Measurements from ENCODE around the gene MSH2.
A peak's percentile ranks its signal among the peaks of the same experiment; 100 is the strongest.
"Not testable (repeated sequence)": the region's sequence is repeated elsewhere in the genome, so short reads cannot be mapped to it uniquely, and the experiment has no call there.

The MSH2 gene

DNA sequence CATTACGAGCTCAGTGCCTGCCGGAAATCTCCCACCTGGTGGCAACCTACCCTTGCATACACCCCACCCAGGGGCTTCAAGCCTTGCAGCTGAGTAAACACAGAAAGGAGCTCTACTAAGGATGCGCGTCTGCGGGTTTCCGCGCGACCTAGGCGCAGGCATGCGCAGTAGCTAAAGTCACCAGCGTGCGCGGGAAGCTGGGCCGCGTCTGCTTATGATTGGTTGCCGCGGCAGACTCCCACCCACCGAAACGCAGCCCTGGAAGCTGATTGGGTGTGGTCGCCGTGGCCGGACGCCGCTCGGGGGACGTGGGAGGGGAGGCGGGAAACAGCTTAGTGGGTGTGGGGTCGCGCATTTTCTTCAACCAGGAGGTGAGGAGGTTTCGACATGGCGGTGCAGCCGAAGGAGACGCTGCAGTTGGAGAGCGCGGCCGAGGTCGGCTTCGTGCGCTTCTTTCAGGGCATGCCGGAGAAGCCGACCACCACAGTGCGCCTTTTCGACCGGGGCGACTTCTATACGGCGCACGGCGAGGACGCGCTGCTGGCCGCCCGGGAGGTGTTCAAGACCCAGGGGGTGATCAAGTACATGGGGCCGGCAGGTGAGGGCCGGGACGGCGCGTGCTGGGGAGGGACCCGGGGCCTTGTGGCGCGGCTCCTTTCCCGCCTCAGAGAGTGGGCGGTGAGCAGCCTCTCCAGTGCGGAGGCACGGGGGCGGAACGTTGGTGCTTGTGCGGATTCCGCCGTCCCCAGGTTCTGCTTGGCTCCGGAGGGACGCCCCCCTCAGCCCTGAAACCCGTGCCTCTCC lies at the start of gene MSH2:
TSS of gene MSH2 (plus strand) at position 352 of the 804 bp plus-strand sequence. CDS start at position 388, 36 bp downstream.
- peak; percentile 95 for DNase-seq

DNA sequence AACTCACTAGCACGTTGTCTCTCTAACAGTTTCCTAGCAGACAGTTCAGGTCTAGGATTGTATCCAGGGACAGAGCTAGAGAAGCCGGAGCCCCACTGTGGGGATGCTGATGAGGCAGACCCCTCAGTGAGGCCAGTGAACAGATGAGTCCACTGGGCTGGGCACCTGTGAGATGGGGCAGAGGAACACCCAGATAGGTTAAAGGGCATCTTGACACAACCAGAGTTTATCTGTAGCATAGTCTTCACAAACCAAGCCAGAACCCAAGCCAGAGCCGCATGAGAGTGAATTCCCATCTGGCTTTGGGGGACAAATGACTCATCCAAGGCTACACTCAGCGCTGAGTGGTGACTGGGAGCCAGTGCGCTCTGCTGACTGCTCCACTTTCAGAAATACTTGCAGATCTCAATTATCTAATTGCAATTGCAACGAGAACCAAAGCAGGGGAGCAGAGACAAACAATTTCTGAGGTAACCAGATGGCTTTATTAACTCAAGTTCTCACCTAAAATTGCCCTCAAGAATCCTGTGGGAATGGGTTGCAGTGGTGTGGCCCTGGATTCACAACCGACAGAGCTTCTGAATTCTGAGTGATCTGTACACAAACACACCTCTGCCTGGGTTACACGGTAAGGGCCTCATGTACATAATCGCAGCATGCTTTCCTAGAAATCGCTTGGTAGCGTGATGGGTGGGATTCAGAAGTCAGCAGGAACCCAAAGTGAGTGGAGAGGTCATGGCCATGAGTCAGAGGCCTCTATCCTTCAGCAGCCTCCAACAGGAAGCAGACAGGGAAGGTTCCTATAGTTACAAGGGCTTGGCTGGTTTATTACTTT lies 48.7 kb upstream of the MSH2 start:
- no peak for DNase-seq

- no peak for DNase-seq
Measured at GRCh38 chr2:47354848-47355204, 48.1 kb upstream of the MSH2 start.

GRCh38 chr2:47357483-47357882 lies 45.5 kb upstream of the MSH2 start:
- no peak for DNase-seq

- DNase-seq, result no peak
Measured at GRCh38 chr2:47359375-47359868, 43.5 kb upstream of the MSH2 start.

- DNase-seq, result no peak
Measured at GRCh38 chr2:47360283-47360682, 42.7 kb upstream of the MSH2 start.

DNA sequence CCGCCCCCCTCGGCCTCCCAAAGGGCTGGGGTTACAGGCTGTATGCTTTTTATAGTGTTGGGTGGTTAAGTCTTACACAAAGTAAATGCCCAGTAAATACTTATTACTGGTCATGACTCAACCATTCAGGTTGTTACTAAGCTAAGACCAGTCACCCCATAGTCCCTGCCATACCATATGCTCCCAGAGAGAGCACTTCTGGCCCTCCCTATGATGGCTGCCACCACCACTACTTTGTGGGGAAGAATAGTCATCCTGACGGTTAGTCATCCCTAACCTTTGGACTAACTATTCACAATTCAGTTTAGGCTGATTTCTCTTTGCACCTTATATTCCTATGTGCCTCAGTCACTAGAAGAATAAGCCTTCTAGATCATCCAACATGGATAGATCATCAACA lies 42.0 kb upstream of the MSH2 start:
- DNase-seq, result no peak

DNA sequence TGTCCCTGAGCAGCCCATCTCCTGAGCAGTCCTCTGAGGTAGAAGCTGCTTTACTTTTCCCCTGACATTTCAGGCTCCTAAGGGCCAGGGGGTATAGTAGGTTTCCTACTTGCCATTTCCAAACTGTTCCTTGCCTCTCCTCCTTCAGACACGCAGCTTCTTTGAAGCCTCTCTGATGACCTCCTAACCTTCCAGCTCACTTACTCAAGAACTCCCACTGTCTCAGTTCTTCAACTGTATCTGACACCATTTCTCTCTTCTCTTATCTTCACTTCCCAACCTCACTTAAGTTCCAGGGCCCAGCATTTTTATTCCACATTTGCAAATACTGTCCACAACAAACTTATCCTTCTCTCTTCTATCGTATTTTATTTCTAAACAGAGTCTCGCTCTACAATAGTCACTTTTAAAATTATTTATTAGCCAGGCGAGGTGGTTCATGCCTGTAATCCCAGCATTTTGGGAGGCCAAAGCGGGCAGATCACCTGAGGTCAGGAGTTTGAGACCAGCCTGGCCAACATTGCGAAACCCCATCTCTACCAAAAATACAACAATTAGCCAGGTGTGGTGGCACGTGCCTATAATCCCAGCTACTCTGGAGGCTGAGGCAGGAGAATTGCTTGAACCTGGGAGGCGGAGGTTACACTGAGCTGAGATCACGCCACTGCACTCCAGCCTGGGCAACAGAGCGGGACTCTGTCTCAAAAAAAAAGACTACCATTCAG lies 41.3 kb upstream of the MSH2 start:
- DNase-seq, result not testable (repeated sequence)

GRCh38 chr2:47373747-47374146 lies 29.2 kb upstream of the MSH2 start:
- no peak for DNase-seq

DNA sequence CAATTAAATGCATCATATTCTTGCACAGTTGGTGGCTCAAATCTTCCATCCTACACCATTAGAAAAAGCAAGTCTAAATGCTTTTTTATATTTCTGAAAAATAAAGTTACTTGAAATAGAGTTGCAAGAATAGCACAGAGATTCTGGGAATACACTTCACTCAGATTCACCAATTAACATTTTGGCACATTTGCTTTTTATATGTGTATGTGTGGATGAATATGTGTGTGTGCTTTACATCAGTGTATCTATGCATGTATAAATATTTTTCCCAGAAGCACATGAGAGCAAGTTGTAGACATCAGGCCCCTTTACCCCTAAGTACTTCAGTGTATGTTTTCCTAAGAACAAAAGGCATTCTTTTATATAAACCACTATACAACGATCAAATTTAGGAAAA lies 27.6 kb upstream of the MSH2 start:
- no peak for DNase-seq

- DNase-seq, result no peak
Measured at GRCh38 chr2:47379384-47379783, 23.6 kb upstream of the MSH2 start.

DNA sequence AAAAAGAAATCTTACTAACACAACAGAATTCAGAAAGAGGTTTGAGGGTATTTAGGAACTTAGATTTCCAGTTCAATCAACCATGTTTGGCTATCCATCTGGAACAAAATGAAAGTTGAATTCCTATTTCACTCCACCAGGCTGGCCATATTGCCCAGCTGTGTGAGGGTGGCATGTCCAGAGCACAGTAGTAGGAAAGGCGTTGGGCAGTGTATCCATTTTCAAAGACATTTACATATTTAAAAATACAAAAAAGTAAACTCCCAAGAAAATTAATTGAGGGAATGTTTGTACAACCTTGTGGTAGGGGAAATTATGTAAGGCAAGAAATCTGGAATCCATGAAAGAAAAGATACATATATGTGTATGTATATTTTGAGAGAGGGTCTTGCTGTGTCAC lies 21.5 kb upstream of the MSH2 start:
- DNase-seq, result no peak

DNA sequence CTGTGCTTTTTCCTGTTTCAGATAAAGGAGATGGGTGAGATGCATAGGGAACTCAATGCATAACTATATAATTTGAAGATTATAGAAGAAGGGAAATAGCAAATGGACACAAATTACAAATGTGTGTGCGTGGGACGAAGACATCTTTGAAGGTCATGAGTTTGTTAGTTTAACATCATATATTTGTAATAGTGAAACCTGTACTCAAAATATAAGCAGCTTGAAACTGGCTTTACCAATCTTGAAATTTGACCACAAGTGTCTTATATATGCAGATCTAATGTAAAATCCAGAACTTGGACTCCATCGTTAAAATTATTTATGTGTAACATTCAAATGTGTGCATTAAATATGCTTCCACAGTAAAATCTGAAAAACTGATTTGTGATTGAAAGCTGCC lies 16.4 kb upstream of the MSH2 start:
- no peak for DNase-seq

DNA sequence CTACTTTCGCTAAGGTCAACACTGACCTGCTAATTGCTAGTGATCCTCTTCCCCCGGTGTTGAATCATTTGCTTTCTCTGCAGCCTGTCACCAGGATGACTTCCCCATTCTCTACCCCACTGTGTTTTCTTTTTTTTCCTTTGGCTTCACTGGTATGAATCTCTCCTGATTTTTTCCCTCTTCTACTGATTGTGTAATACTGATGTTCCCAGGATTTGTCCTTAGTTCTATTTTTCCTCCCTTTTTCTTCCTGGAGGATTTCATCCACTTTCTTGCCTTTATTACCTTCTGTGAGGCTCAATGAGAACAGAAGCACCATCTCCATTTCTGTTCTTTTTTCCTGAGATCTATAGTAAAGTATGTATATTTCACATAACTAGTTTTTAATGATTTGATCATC lies 14.1 kb upstream of the MSH2 start:
- DNase-seq, result no peak

GRCh38 chr2:47389692-47390091 lies 13.3 kb upstream of the MSH2 start:
- DNase-seq, result no peak

DNA sequence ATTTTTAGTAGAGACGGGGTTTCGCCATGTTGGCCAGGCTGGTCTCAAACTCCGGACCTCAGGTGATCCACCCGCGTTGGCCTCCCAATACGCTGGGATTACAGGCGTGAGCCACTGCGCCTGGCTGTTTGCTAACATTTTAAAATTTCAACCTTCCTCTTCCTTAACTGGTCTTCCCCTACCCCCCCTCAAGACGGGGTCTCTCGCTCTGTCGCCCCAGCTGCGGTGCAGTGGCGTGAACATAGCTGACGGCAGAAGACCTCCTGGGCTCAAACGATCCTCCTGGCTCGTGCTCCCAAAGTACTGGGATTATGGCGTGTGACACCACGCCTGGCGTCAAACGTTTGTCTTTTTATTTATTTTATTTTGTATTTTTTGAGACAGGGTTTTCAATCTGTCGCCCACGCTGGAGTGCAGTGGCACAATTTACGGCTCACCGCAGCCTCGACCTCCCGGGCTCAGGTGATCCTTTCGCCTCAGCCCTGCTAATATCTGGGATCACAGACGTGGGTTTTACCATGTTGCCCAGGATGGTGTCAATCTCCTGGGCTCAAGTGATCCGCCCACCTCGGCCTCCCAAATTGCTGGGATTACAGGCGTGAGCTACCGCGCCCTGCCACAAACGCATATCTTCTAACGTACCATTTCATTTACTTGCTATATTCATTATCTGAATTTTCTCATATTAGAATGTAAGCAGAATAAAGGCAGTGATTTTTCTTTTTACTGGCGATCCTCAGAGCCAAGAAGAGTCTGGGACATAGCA lies 984 bp upstream of the MSH2 start:
- DNase-seq, result no peak

- DNase-seq, result no peak
Measured at GRCh38 chr2:47402555-47402804, 476 bp upstream of the MSH2 start.

- DNase-seq, result no peak
Measured at GRCh38 chr2:47403609-47404193, 745 bp downstream of the MSH2 start.

DNA sequence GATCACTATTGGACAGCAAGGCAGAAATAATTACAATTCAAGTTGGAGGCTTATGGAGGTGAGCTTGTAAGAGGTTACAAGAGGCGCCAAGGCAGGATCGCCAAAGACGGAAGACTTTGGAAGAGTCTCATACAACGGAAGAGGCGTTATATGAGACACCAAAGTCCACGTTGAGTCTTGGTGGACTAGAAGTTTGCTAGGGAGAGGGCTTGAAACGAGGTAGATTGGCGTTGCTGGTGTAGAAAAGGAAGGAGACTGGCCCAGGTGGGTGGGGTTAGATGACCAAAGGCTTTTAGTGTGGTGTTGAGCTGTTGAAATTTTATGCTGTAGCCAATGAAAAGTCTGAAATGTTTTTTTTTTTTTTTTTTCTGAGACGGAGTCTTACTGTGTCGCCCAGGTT lies 1.4 kb downstream of the MSH2 start:
- DNase-seq, result no peak

GRCh38 chr2:47405757-47406156 lies 2.8 kb downstream of the MSH2 start:
- no peak for DNase-seq

GRCh38 chr2:47406649-47407330 lies 3.8 kb downstream of the MSH2 start:
- DNase-seq, result not testable (repeated sequence)

GRCh38 chr2:47407976-47408375 lies 5.0 kb downstream of the MSH2 start:
- DNase-seq, result not testable (repeated sequence)

All from right forelimb (tissue), 1 donor.